ENCODE data around the gene PRIM2.
"Not testable (repeated sequence)": the region's sequence is repeated elsewhere in the genome, so short reads cannot be mapped to it uniquely, and the experiment has no call there.

- not testable (repeated sequence) for TF ChIP-seq POLR2A, CTCF (IDR thresholded peaks at IDR 0.05)
Measured at GRCh38 chr6:57659794-57660193, 342.4 kb downstream of the PRIM2 start.
